ENCODE results near the gene ELP2.
A peak's percentile ranks its signal among the peaks of the same experiment; 100 is the strongest.
"Not testable (repeated sequence)": the region's sequence is repeated elsewhere in the genome, so short reads cannot be mapped to it uniquely, and the experiment has no call there.

The ELP2 gene, protein sequence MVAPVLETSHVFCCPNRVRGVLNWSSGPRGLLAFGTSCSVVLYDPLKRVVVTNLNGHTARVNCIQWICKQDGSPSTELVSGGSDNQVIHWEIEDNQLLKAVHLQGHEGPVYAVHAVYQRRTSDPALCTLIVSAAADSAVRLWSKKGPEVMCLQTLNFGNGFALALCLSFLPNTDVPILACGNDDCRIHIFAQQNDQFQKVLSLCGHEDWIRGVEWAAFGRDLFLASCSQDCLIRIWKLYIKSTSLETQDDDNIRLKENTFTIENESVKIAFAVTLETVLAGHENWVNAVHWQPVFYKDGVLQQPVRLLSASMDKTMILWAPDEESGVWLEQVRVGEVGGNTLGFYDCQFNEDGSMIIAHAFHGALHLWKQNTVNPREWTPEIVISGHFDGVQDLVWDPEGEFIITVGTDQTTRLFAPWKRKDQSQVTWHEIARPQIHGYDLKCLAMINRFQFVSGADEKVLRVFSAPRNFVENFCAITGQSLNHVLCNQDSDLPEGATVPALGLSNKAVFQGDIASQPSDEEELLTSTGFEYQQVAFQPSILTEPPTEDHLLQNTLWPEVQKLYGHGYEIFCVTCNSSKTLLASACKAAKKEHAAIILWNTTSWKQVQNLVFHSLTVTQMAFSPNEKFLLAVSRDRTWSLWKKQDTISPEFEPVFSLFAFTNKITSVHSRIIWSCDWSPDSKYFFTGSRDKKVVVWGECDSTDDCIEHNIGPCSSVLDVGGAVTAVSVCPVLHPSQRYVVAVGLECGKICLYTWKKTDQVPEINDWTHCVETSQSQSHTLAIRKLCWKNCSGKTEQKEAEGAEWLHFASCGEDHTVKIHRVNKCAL

DNA sequence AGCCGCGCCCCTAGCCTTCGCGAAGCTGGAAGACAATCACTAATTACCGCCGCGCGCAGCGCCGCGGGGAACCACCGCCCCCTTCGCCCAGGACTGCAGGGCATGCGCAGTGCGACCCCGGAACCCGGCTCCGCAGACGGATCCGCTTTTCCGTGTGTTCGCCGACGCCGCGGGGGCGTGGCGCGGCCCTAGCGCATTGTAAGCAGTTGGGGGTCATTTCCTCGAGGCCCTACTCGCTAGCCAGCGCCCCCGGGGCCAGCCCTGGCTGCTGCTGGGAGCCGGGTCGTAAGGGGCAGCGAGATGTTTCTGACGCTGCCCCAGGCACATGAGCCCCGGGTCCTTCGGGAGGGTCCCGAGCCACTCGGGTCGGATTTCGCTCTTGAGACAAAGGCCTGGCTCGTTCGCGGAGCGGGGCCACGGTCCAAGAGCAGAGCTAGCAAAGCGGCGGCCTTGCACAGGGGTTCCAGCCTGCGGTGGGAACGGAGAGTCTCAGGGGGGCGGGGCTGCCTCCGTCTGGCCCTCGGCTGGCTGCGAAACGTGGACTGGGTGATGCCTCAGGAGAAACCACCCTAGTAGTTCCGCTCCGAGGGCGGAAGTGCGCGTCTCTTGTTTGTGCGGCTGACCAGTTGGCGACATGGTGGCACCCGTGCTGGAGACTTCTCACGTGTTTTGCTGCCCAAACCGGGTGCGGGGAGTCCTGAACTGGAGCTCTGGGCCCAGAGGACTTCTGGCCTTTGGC is at the start of gene ELP2, which contains the start of gene SLC39A6:
TSS of gene ELP2 (plus strand) at position 600 of the 739 bp plus-strand sequence. CDS start at position 635, 35 bp downstream.
TSS of gene SLC39A6 (minus strand) at position 41 of the 739 bp plus-strand sequence. CDS start 2,333 bp downstream, outside the sequence.
- H3K4me3 ChIP-seq (ENCODE audit: low read depth, low read length), result peak within 1 kb of the TSS; percentile 99

DNA sequence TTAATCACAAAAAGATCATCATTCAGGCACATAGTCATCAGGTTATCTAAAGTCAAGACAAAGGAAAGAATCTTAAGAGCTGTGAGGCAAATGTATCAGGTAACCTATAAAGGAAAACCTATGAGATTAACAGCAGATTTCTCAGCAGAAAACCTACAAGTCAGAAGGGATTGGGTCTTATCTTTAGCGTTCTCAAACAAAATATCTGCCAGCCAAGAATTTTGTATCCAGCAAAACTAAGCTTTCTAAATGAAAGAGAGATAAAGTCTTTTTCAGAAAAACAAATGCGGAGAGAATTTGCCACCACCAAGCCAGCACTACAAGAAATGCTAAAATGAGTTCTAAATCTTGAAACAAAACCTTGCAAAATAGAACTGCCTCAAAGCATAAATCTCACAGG is 48.6 kb upstream of the ELP2 start:
- H3K4me3 ChIP-seq (ENCODE audit: low read depth, low read length), result not testable (repeated sequence)

DNA sequence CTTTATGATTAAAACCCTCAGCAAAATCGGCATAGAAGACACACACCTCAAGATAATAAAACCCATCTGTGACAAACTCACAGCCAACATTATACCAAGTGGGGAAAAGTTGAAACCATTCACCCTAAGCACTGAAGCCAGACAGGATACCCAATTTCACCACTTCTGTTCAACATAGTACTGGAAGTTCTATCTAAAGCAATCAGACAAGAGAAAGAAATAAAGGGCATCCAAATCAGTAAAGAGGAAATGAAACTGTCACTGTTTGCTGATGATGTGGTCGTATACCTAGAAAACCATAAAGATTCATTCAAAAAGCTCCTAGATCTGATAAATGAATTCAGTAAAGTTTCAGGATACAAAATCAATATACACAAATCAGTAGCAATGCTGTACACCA is 46.0 kb upstream of the ELP2 start:
- H3K4me3 ChIP-seq (ENCODE audit: low read depth, low read length), result no peak overlapping the region

DNA sequence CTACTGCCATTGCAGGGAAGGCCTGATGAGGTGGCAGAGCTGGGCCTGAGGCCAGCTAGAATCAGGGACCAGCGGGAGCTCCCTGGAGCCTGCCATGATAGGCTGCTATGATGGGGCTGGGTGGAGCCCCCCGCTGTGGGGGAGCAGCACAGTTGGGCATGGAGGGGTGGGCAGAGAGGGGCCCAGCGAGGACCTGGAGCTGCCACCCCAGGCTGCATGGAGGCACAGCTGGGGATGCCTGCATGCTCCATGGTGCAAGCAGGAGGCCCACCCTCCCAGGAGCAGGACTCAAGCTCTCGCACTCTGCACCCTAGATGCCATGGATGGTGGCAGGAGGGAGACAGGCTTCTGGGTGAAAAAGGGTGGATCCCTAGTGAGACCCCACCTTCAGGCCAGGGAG is 44.5 kb upstream of the ELP2 start:
- no peak overlapping the region for H3K4me3 ChIP-seq (ENCODE audit: low read depth, low read length)

GRCh38 chr18:36086186-36086585 is 43.5 kb upstream of the ELP2 start:
- no peak overlapping the region for H3K4me3 ChIP-seq (ENCODE audit: low read depth, low read length)

DNA sequence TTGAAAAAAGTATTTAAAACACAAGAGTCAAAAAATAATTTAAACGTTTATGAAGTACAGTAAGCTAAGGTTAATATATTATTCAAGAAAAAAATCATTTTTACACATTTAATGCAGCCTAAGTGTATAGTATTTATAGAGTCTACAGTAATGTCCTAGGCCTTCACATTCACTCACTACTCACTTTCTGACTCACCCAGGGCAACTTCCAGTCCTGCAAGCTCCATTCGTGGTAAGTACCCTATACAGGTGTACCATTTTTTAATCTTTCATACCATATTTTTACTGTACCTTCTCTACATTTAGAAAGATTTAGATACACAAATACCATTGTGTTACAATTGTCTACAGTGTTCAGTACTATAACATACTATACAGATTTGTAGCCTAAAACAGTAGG is 41.4 kb upstream of the ELP2 start:
- no peak overlapping the region for H3K4me3 ChIP-seq (ENCODE audit: low read depth, low read length)

DNA sequence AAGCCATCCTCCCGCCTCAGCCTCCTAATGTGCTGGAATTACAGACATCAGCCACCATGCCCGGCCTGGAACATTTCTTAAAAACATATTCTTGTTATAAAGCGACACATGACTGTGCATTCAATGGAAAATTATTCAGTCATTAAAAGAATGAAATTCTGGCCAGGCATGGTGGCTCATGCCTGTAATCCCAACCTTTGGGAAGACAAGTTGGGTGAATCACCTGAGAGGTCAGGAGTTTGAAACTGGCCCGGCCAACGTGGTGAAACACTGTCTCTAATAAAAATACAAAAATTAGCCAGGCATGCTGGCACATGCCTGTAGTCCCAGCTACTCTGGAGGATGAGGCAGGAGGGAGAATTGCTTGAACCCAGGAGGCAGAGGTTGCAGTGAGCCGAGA is 40.7 kb upstream of the ELP2 start:
- no peak overlapping the region for H3K4me3 ChIP-seq (ENCODE audit: low read depth, low read length)

DNA sequence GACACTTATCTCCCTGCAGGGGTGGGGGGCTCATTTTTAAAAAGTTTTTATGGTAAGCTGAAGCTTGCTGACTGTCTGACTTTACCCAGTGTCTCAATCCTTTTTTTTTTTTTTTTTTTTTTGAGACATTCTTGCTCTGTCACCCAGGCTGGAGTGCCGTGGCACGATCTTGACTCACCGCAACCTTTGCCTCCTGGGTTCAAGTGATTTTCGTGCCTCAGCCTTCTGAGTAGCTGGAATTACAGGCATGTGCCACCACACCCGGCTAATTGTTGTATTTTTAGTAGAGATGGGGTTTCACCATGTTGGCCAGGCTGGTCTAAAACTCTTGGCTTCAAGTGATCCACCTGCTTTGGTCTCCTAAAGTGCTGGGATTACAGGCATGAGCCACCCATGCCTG is 37.6 kb upstream of the ELP2 start:
- H3K4me3 ChIP-seq (ENCODE audit: low read depth, low read length), result not testable (repeated sequence)

DNA sequence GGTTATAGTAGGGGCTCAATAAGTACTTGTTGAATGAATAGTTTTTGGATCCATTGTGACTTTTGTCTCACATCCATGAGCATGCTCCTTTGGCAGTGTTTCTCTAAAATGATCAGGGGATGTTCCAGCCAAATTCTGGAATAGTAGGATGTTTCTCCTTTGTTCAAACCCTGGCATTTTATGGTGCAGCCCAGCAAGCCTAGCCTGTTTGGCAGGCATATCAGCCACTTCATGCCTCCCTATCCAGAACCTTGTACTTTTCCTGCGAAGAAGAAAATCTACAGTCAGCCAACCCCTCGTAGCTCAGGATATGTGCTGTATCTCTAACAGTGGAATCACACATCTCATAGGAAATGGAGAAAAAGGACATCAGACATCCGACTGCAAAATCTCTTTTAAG is 35.3 kb upstream of the ELP2 start:
- no peak overlapping the region for H3K4me3 ChIP-seq (ENCODE audit: low read depth, low read length)

GRCh38 chr18:36095936-36096519 is 33.7 kb upstream of the ELP2 start:
- H3K4me3 ChIP-seq (ENCODE audit: low read depth, low read length), result no peak overlapping the region

DNA sequence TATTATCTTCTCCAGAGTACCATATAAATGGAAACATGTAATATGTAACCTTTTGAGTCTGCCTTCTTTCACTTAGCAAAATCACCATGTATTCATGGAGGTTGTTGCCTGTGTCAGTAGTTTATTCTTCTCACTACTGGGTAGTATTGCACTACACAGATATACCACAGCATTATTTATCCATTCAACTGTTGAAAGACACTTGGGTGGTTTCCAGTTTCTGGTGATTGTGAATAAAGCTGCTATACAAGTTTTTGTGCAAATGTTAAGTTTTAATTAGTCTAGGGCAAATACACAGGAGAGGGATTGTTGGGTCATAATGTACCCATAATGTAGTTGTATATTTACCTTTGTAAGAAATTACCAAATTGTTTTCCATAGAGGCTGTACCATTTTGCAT is 32.7 kb upstream of the ELP2 start:
- no peak overlapping the region for H3K4me3 ChIP-seq (ENCODE audit: low read depth, low read length)

GRCh38 chr18:36099311-36099710 is 30.4 kb upstream of the ELP2 start:
- H3K4me3 ChIP-seq (ENCODE audit: low read depth, low read length), result no peak overlapping the region

DNA sequence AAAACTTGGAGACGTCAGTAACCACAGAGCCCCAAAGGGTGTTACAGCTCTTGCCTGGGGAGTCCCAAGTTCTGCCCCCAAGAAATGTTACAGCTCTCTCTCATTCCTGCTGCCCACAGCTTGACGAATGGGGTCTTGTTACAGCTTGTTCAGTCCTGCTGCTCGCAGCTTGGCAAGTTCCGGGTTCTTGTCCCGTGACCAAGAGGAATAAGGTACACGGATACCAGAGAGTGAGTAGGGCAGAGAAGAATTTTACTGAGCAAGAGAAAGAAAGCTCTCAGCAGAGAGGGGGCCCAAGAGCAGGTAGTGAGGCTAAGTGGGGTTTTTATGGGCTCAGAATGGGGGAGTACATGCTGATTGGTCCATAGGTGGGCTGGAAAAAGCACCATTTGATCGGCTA is 27.8 kb upstream of the ELP2 start:
- H3K4me3 ChIP-seq (ENCODE audit: low read depth, low read length), result no peak overlapping the region

- no peak overlapping the region for H3K4me3 ChIP-seq (ENCODE audit: low read depth, low read length)
Measured at GRCh38 chr18:36104749-36105148, 24.9 kb upstream of the ELP2 start.

- no peak overlapping the region for H3K4me3 ChIP-seq (ENCODE audit: low read depth, low read length)
Measured at GRCh38 chr18:36107477-36107876, 22.2 kb upstream of the ELP2 start.

- no peak overlapping the region for H3K4me3 ChIP-seq (ENCODE audit: low read depth, low read length)
Measured at GRCh38 chr18:36108196-36108595, 21.5 kb upstream of the ELP2 start.

GRCh38 chr18:36108601-36109000 is 21.1 kb upstream of the ELP2 start:
- H3K4me3 ChIP-seq (ENCODE audit: low read depth, low read length), result no peak overlapping the region

GRCh38 chr18:36109737-36110136 is 20.0 kb upstream of the ELP2 start:
- H3K4me3 ChIP-seq (ENCODE audit: low read depth, low read length), result no peak overlapping the region

- no peak overlapping the region for H3K4me3 ChIP-seq (ENCODE audit: low read depth, low read length)
Measured at GRCh38 chr18:36112302-36112701, 17.4 kb upstream of the ELP2 start.

DNA sequence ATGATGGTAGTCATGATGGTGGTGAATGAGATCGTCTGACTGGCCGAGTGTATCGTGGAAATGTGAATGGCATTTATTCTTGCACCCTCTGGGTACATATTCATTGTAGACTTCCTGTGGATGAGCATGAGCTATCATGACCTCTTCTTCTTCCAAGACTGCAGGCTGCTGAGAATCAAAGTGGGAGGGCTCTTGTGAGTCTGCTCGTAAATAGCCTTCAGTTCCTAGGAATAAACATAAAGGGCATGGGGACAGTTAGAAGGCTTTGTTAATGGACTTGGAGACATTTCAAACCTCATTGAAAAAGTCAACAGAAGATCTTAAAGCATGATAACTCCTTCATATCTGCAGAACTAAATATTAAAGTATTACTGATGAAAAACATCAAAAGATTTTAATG is 15.4 kb upstream of the ELP2 start:
- H3K4me3 ChIP-seq (ENCODE audit: low read depth, low read length), result no peak overlapping the region

DNA sequence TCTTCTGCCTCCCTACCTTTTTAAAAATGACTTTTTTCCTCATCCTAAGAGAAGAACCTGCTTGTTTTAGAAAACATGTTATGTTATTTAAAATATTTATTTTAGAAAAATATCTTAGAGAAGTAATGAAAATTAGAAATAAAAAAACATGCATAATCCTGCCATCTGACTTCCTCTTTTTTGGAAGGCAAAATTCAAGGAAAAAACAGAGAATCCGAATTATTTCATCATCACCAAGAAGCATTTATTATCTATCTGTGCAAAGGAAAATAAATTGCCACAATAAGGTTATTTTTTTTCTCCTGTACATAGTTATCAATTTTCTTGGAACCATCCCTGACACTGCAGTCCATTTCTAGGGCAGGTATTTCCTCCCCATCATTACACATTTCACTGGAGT is 15.0 kb upstream of the ELP2 start:
- H3K4me3 ChIP-seq (ENCODE audit: low read depth, low read length), result no peak overlapping the region

Measured in iPS-11a (cell line).